Stimulated activated CD4-positive, alpha-beta T cell treated with anti-CD3 and anti-CD28 coated beads, Interleukin-15, amount 100 ng/mL, for 24 hours (primary cell): ENCODE measurements around the gene FTCD.
A peak's percentile ranks its signal among the peaks of the same experiment; 100 is the strongest.
"Not testable (repeated sequence)": the region's sequence is repeated elsewhere in the genome, so short reads cannot be mapped to it uniquely, and the experiment has no call there.

Experiments
- DNase-seq: peaks from one replicate; pipeline ENCODE4 v3.0.0-alpha.2; 2020

FTCD gene

GRCh38 chr21:46171585-46171984, 16.2 kb upstream of the FTCD start:
- DNase-seq: no peak

GRCh38 chr21:46170436-46171193, 15.2 kb upstream of the FTCD start:
- DNase-seq: not testable (repeated sequence)

- no peak for DNase-seq
Observed at GRCh38 chr21:46168659-46169386, 13.4 kb upstream of the FTCD start.

- peak; percentile 1 for DNase-seq
Observed at GRCh38 chr21:46168238-46168637, 12.9 kb upstream of the FTCD start.

GRCh38 chr21:46165098-46165497, 9.7 kb upstream of the FTCD start:
- no peak for DNase-seq

- no peak for DNase-seq
Observed at GRCh38 chr21:46163380-46163779, 8.0 kb upstream of the FTCD start.

GRCh38 chr21:46161633-46162592, 6.5 kb upstream of the FTCD start:
- no peak for DNase-seq

- DNase-seq: peak; percentile 5
Observed at GRCh38 chr21:46160907-46161632, 5.7 kb upstream of the FTCD start.

- DNase-seq: no peak
Observed at GRCh38 chr21:46160657-46160906, 5.2 kb upstream of the FTCD start.

GRCh38 chr21:46159841-46160656, 4.7 kb upstream of the FTCD start:
- DNase-seq: peak; percentile 1

GRCh38 chr21:46159390-46159789, 4.0 kb upstream of the FTCD start:
- DNase-seq: no peak

- no peak for DNase-seq
Observed at GRCh38 chr21:46158666-46159300, 3.4 kb upstream of the FTCD start.

GRCh38 chr21:46157987-46158451, 2.6 kb upstream of the FTCD start:
- DNase-seq: peak; percentile 0

- DNase-seq: no peak
Observed at GRCh38 chr21:46157396-46157986, 2.1 kb upstream of the FTCD start.

- peak; percentile 1 for DNase-seq
Observed at GRCh38 chr21:46156678-46157077, 1.3 kb upstream of the FTCD start.

- DNase-seq: no peak
Observed at GRCh38 chr21:46156378-46156645, 933 bp upstream of the FTCD start.

GRCh38 chr21:46154955-46155513, 345 bp downstream of the FTCD start:
- DNase-seq: peak; percentile 1

- DNase-seq: peak; percentile 1
Observed at GRCh38 chr21:46154155-46154954, 1.0 kb downstream of the FTCD start.

GRCh38 chr21:46153247-46154154, 1.9 kb downstream of the FTCD start:
- DNase-seq: peak; percentile 68
